Activated CD8-positive, alpha-beta memory T cell treated with anti-CD3 and anti-CD28 coated beads, Interleukin-2, amount 50 U/mL, for 24 hours (primary cell): ENCODE data around the gene DGCR8.
A peak's percentile ranks its signal among the peaks of the same experiment; 100 is the strongest.

Source experiments
- DNase-seq: peaks from one replicate; pipeline ENCODE4 v3.0.0-alpha.2; 2020; ENCODE audit errors: extremely low read depth

Gene DGCR8

DNA sequence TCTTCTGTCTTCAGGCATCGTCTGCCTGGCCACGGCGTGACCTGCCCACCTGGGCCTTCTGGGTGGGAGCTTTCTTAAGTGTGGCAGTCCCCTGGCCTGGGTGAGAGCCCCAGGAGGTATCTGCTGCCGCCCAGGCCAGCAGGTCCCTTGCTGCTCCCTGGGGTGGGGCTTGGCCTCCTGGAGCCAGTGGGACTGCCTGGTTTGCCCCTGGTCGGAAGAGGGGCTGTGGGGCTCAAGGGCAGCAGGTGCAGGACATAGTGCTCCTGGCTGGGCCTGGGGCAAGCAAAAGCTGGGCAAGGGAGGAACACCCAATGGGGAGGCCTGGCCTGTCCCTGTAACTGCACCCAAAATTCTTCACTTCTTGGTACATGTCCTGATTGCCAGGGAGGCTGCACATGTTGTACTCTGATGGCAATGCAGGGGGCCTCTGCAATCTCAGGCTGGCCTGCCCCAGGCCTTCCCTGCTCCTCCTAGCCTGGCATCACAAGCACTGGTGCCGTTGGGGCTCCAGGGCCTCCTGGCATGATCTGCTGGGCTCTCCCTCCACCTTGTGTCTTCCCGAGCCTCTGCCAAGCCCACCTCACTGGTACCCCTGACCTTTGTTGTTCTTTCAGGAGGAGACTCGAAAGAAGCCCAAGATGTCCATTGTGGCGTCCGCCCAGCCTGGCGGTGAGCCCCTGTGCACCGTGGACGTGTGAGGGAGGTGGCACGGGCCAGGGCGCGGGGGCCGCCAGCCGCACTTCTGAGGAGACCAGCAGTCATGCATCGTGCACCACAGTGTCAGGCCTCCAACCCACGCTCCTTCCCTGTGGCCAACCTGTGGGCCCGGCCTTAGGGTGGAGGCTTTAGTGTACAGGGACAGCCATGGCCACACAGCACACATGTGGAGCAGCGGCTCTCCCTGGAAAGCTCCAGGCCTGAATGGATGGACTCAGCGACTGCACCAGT is 29.6 kb downstream of the DGCR8 start:
- no peak for DNase-seq

DNA sequence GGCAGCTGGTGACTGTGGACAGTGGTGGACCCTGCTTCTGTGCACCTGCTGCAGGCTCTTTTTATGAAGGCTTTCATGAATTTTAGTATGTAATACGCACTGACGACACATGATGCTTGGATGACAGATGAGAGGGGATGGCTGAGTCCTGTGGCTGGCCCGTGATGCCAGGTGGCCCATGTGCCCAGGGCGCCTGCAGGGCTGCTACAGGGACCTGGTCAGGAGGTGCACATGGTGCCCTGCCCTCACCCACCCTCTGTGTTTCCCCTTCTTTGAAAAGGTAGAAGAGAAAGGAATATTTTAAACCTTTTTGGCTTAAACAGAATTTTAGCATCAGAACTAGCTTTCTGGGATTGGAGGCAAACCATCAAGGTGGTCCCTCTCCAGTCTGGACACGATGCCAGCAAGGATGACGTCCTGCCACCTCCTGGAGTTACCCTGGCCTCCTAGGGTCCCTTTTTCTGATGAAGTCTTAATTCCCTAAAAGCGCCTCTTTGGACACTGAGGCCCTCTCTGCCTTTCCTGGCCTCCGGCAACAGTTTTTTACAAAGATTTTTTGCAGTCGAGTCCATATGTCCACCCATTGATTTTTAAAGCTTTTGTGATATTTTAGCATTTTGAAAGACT is 30.4 kb downstream of the DGCR8 start:
- no peak for DNase-seq

- DNase-seq = no peak
Measured at GRCh38 chr22:20111045-20111688, 31.1 kb downstream of the DGCR8 start.

- no peak for DNase-seq
Measured at GRCh38 chr22:20111689-20112622, 31.9 kb downstream of the DGCR8 start.

DNA sequence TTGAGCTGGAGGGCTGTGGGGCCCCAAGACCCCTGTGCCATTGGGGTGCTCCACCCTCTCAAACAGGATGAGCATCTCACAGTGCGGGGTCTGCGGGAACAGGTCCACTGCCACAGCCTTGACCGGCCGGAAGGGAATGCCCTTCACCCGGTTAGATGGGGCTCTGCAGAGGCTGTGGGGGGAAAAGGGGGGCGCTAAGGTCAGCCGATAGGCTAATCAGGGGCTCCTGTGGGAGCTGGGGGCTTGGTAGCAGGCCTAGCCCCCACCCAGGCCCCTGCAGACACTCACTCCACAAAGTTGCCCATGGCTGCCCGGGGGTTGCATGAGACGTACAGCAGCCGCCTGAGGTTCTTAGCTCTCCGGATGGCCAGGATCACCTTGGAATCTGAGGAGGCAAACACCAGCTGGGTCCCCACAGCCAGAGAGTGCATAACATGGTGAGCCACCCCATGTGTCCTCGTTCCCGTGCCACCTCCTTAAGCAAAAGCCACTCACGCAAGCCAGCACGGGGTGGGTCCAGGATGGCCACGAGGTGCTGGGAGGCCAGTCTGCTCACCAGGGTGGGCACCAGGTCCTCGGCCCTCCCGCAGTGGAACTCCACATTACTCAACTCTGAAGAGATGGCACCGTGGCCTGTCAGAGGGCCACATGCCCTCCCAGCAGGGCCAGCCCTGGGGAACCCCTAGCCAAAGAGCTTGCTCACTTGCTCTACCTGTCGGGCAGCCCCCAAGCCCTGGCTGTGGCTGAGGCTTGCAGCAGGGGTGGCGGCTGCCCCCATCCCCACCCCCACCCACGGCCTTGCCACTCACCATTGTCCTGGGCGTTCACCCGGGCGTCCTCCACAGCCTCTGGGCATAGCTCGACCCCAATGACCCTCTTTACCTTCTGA is 32.8 kb downstream of the DGCR8 start:
- DNase-seq = no peak

DNA sequence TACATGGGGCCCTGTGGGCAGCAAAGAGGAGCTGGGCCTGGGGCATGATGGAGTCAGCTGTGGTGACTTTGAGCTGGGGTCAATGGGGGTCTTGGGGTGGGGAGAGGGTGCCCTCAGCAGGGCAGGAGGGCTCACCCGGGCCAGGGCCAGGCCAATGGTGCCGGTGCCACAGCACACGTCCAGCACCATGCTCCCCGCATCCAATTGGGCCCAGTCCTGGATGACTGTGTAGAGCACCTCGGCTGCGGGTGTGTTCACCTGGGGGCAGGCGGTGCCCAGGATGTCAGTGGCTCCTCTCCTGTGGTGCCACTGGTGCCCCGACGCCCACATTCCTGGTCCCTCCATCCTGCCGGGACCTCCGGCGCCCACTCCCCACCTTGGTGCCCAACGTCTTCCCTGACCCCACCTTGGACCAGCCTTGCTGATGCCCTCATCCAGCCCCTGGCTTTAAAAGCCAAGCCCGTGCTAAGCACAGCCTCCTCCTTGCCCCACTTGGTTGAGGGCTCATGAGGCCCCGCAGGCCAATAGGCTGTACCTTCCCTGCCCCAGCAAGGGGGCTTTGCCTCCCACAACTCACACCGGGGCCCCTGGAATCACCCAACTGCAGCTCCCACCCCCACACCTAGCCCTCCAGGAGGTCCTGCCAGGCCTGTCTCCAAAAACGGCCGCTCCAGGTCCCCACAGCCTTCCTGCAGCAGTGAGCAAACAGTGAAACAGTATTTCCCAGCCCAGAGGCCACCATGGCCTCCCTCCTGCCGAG is 33.7 kb downstream of the DGCR8 start:
- DNase-seq = no peak

- no peak for DNase-seq
Measured at GRCh38 chr22:20114506-20115475, 34.8 kb downstream of the DGCR8 start.

- no peak for DNase-seq
Measured at GRCh38 chr22:20115691-20116375, 35.8 kb downstream of the DGCR8 start, which contains the start of gene RANBP1. Gene RANBP1 (plus strand): TSS chr22:20116104. CDS start chr22:20116185, 81 bp downstream.

DNA sequence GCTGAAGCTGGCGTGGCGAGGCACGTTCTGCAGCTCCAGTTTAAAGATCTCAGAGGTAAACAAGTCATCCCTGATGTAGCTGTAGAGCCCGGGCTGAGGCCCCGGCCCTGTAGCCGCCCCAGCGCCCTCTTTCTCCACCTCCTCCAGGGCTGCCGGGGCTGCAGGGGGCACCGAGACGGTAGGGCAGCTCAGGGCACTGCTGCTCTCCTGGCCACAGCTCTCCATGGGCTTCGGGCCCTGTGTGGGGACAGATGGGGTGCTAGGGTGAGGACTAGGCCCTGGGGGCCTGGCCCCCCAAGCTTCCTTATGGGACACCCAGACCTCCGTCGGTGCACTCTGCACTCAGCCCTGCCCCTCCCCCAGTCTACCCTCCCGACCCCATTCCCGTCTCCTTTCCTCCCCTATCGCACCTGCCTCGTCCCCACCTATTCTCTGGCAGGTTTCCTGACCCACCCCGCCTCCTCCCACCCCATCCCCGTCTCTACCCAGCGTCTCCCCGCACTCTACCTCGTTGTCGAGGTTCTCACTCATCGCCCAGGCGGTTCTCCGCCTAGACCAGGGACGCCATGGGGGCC is 36.4 kb downstream of the DGCR8 start:
- no peak for DNase-seq

DNA sequence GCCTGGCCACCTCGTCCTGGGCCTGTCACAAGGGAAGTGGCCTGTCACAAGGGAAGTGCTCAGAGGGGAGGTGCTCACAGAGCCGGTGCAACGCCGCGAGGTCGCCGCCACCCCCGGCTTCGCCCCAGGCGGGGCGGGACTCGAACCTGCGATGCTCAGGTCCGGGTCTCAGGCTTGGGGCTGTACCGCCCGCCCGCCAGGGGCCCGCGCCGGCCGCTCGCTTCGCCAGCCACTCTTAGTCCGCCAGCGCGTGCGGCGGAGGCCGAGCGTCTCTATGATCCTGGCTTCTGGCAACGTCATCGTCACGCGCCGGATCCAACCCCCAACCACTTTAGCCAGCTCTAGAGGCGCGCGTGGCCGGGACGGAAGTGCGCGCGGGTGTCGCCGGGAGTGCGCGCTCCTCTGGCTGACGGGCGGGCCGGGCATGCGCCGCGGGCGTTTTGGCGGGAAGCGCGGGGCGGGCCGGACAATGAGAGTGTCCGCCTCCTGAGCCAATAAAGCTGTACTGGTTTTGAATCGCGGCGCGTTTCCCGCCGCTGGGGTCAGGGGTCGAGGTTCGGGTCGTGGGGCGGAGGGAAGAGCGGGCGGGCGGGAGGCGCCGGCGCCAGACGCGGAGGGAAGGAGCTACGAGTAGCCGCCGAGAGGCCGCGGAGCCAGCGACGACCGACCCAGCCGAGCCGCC is 37.1 kb downstream of the DGCR8 start, which contains the start of gene TRMT2A:
TSS of gene TRMT2A (minus strand) at position 276 of the 682 bp plus-strand sequence. CDS start 320 bp downstream, outside the sequence.
- peak; percentile 96 for DNase-seq

- peak; percentile 67 for DNase-seq
Measured at GRCh38 chr22:20117633-20118299, 37.7 kb downstream of the DGCR8 start.

GRCh38 chr22:20118300-20119020 is 38.4 kb downstream of the DGCR8 start:
- DNase-seq = no peak

GRCh38 chr22:20121856-20122415 is 41.9 kb downstream of the DGCR8 start:
- no peak for DNase-seq

- DNase-seq = no peak
Measured at GRCh38 chr22:20123366-20124082, 43.5 kb downstream of the DGCR8 start.
